Activated T-cell treated with anti-CD3 and anti-CD28 coated beads for 24 hours (primary cell): ENCODE data around the gene PDGFC.

Experiments used
- DNase-seq: peaks from one replicate; pipeline ENCODE4 v3.0.0-alpha.2; 2020; ENCODE audit warnings: low read depth

PDGFC gene

GRCh38 chr4:156746111-156746510 lies 225.5 kb downstream of the PDGFC start:
- no peak for DNase-seq

- DNase-seq, result no peak
Measured at GRCh38 chr4:156738766-156739165, 232.8 kb downstream of the PDGFC start.

GRCh38 chr4:156734965-156735895 lies 236.4 kb downstream of the PDGFC start:
- DNase-seq, result no peak

- DNase-seq, result no peak
Measured at GRCh38 chr4:156733582-156733981, 238.0 kb downstream of the PDGFC start.

- no peak for DNase-seq
Measured at GRCh38 chr4:156732634-156733033, 239.0 kb downstream of the PDGFC start.

- no peak for DNase-seq
Measured at GRCh38 chr4:156729416-156729815, 242.2 kb downstream of the PDGFC start.

- no peak for DNase-seq
Measured at GRCh38 chr4:156725257-156725656, 246.3 kb downstream of the PDGFC start.

- no peak for DNase-seq
Measured at GRCh38 chr4:156723951-156724668, 247.5 kb downstream of the PDGFC start.

- no peak for DNase-seq
Measured at GRCh38 chr4:156718226-156718625, 253.4 kb downstream of the PDGFC start.

GRCh38 chr4:156711193-156711590 lies 260.4 kb downstream of the PDGFC start:
- no peak for DNase-seq
